Fibroblast of mammary gland (primary cell): Measurements from ENCODE around the gene IL1RAPL2.

Experiments
- DNase-seq: peaks from one replicate; pipeline ENCODE4 v3.0.0-alpha.2; 2010; ENCODE audit warnings: low read depth
- H3K4me3 ChIP-seq: 2 replicates; pipeline ENCODE4 v1.5.1; 2011; ENCODE audit warnings: low read depth, mild to moderate bottlenecking, low read length, moderate library complexity; ENCODE audit not compliant: control insufficient read depth
- TF ChIP-seq, protein P1 (sequence below): conservative IDR thresholded peaks from 2 replicates; pipeline ENCODE4 v1.5.1; 2011; ENCODE audit warnings: low read depth, low read length, inconsistent platforms; ENCODE audit not compliant: control insufficient read depth, insufficient read depth

Gene IL1RAPL2

DNA sequence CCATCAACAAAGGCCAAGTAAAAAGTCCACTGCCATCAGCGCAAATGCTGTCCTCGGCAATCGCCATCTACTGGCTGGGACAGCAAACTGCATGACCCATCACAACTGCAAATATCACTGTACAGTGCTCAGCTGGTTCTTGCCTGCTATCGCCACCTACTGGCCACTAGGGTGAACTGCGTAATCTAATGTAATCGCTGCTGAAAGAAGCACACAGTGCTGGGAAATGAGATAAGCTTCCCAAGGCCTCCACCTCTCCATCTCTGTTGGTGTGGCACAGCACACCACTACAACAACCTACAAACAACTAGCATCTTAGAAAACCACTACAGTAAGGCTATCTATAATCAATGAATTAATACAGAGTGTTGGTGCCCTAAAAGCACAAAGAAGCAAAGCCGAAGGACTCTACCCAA lies 356.2 kb downstream of the IL1RAPL2 start:
- H3K4me3 ChIP-seq = no peak overlapping the region
- TF ChIP-seq, protein P1, sequence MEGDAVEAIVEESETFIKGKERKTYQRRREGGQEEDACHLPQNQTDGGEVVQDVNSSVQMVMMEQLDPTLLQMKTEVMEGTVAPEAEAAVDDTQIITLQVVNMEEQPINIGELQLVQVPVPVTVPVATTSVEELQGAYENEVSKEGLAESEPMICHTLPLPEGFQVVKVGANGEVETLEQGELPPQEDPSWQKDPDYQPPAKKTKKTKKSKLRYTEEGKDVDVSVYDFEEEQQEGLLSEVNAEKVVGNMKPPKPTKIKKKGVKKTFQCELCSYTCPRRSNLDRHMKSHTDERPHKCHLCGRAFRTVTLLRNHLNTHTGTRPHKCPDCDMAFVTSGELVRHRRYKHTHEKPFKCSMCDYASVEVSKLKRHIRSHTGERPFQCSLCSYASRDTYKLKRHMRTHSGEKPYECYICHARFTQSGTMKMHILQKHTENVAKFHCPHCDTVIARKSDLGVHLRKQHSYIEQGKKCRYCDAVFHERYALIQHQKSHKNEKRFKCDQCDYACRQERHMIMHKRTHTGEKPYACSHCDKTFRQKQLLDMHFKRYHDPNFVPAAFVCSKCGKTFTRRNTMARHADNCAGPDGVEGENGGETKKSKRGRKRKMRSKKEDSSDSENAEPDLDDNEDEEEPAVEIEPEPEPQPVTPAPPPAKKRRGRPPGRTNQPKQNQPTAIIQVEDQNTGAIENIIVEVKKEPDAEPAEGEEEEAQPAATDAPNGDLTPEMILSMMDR = peak; percentile 100
- DNase-seq = peak; percentile 78

DNA sequence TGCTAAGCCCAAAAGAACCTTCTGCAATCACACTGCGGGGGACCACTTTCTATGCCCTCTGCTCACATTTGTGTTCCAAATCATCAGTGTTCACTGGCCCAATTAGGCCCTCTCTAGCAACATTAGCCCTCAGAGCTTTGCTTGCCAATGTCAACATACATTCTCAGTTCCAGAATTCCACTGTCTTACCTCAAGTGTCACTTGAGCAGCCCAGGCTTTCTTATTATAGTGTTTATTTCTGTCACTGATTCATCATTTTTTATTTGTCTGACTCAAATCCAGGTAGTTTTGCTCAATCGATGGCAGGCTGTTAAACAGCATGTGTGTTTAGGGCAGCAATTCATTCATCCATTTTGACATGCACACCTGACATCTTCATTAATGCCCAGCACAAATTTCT lies 363.3 kb downstream of the IL1RAPL2 start:
- TF ChIP-seq, protein P1 = no peak
- no peak overlapping the region for H3K4me3 ChIP-seq
- DNase-seq = no peak

DNA sequence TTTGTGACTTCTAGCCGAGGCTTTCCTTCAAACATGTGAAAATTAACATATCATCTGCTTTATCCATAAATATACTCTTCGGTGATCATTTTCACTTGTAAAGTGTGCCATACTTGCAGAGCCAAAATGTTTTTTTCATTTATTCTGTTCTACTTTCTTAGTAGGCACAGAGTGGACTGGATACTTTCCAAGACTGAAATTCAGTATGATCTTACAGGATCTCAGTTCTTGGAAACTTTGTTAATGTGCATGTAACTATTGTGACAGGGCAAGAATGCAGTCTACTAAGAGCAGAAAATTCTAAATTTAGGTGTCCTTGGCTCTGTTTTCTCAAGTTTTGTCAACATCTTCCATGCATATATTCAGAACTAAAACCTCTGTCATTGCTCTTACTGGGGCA lies 369.6 kb downstream of the IL1RAPL2 start:
- TF ChIP-seq, protein P1 = no peak
- DNase-seq = no peak

DNA sequence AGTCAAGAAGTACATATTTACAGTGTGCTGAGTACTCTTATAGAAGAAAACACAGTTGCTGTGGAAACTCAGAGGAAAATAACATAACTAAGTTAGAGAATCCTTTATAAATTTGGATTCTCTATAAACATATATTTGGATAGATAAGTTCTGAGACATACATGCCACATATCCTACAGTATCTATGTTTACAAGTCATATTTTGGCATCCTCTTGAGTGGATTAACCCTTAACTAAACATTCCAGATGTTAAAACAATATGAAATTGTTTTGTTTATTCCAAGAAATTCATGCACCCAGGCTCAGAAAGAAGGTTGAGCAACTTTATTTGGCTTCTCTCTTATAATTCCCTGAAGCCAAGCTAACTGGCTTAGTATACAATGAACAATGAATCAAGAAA lies 387.3 kb downstream of the IL1RAPL2 start:
- no peak for DNase-seq
- TF ChIP-seq, protein P1 = no peak

More for the DNA sequence above, 369.6 kb downstream of the IL1RAPL2 start:
- H3K4me3 ChIP-seq = no peak overlapping the region

DNA sequence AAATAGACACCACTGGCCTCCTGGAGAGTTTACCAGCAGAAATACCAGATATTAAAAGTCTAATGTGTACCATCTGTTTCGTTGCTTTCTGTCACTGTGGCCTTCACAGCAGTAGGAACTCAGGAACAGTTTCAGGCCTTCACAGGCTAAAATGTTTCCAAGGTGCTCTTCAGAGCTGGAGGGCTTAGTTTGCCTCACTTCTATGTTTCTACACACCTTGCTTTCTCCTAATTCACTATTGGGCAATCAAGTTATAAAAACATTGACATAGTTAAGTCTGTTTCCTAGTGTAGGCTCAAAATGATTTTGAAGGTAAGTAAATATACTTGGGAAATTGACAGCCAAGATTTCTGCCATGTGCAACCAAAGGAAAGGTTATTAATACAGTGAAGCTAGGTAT lies 395.9 kb downstream of the IL1RAPL2 start:
- TF ChIP-seq, protein P1 = no peak
- no peak for DNase-seq
- no peak overlapping the region for H3K4me3 ChIP-seq

More for the DNA sequence above, 387.3 kb downstream of the IL1RAPL2 start:
- H3K4me3 ChIP-seq = no peak overlapping the region

DNA sequence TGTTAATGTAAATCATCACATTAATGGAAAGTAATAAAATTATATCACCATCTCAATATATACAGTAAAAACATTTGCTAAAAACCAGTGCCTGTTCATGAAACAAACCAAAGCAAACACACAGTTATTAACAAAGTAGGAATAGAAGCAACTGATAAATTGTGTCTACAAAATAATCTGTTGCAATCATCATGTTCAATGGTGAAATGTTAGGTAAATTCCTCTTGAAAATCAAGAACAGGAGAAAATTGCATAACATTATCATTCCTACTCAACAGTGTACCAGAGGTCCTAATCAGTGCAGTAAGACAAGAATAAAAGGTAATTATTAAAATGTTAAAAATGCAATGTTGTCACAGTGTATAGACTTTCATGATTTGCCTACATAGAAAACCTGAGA lies 402.2 kb downstream of the IL1RAPL2 start:
- no peak for DNase-seq
- TF ChIP-seq, protein P1 = no peak

DNA sequence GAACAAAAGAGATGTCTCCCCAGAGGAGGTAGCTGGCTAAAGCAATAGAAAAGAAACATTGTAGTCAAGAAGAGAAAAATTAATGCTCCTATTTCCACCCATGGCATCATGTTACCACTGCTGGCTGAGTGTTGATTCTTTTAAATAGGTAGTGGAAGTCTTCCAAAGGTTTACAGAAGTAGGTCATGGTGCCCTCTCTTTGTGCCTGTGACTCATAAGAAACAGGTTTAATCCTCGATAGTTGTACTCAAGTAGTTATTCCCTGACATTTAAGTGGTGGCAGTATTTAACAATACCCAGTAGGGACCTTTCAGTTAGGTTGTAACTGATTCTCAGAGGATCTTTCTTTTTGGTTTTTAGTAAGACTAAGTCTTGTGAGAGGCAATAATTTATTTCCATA lies 406.7 kb downstream of the IL1RAPL2 start:
- H3K4me3 ChIP-seq = no peak overlapping the region
- TF ChIP-seq, protein P1 = no peak
- no peak for DNase-seq

More for the DNA sequence above, 402.2 kb downstream of the IL1RAPL2 start:
- no peak overlapping the region for H3K4me3 ChIP-seq
